Measurements from ENCODE around the gene EMX2.

Gene EMX2

GRCh38 chr10:117532451-117533107 lies 10.0 kb upstream of the EMX2 start:
- no peak for DNase-seq

DNA sequence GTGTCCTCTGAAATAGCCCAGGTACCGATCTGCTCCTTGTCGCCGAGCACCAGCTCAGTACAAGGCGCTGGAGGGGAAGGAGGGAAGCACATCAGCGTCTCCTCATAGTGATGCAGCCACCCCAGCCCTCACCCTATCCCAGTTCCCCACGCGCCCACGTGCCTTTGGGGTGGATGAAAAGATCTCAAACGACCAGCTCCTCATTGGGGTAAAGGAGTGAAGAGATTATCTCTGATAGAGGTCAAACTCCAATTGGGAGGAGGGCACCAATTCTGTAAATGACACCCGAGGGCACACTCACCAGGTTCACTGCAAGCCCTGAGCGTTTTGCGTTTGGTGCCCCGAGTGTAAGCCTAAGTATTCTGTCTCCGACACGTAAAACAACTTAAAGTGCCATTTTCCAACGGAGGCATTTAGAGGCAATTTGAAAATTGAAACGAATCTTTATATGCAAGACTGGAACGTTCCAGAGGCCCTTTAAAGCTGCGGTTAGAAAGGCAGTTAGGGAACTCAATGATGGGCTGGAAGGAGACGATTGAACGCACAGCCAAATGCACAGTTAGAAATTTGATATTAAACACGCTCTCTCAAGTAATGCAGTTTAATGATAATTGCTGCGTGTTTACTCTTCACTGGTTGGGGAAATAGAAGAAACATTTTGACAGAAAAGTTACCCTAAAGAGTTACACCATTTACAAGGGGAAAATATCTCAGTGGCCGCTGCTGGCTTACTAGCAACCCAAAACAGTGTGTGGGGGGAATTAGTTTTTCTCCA lies 8.9 kb upstream of the EMX2 start:
- DNase-seq = no peak

DNA sequence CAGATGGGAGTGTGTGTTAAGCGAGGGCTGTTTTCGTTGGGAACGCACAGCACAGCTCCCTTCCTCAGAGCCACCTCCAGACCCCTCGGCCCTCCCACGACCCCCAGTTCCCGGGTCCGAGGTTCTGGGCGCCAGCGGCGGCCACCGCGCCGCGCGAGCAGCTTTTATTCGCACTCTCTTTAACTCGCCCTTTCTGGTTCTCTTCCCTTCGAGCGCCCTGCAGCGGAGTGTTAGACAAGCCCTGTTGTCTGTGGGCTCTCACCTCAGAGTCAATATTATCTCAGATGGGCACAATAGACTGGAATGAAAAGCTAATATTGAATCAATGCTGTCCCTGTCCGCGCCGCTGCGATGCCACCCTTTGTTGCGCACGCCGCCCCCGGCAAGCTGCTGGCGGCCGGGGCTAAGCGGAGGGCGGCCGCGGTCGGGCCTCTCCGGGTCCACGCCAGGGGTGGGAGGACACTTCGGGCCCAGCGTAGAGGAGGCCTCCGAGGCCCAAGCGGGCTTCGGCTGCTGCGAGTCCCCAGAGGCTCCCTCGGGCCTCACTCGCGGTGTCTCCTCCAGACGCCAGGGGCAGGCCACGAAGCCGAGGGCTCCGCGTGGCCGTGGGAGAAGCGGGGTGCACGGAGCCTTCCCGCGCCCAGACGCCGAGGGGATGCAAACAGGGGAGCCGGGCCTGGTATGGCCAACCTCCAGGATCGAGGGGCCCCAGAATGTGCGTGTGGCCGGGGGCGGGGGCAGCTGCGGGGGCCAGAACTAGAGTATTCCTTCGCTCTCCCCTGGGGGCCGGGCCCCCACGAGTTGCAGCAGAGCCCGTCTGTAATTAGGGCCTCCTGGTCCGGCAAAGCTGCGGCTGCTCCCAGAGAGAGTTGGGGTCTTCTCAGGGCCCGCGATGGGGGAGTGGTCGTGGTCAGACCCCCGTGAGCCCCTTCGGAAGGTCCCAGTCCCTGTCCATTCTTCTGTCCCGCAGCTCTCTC lies 7.9 kb upstream of the EMX2 start:
- no peak for DNase-seq

- no peak for DNase-seq
Observed at GRCh38 chr10:117535298-117536071, 7.1 kb upstream of the EMX2 start.

- DNase-seq = peak in 1 of 2 donors; percentile 16
Observed at GRCh38 chr10:117536072-117536865, 6.3 kb upstream of the EMX2 start.

GRCh38 chr10:117536866-117537435 lies 5.6 kb upstream of the EMX2 start:
- no peak for DNase-seq

GRCh38 chr10:117537436-117537903 lies 5.1 kb upstream of the EMX2 start:
- no peak for DNase-seq

DNA sequence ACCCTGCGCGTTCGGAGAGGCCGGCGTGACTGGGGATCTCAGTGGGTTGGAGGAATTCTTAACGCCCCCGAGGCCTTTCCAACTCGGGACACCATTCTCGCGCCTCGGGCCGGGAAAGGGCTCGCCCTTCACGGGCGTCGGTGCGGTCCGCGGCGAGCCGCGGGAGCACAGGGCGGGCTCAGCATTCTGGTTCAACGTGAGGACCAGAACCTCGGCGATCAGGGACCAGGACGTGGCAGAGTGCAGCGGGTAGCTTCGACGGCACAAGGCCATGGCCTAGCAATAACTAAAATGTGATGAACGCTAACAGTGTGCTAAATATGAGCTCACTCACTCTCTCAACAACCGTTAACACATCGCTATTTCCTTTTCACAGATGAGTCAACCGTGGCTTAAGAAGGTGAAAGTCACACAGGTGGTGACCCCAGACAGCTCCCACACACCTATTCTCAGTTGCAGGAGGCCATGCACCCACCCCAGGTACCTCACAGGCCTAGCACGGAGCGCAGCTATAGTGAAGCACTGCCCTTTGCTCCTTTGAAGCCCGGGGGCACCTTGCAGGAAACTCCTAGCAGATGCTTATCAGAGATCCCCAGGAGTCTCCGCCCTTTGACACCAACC lies 4.5 kb upstream of the EMX2 start:
- DNase-seq = no peak

DNA sequence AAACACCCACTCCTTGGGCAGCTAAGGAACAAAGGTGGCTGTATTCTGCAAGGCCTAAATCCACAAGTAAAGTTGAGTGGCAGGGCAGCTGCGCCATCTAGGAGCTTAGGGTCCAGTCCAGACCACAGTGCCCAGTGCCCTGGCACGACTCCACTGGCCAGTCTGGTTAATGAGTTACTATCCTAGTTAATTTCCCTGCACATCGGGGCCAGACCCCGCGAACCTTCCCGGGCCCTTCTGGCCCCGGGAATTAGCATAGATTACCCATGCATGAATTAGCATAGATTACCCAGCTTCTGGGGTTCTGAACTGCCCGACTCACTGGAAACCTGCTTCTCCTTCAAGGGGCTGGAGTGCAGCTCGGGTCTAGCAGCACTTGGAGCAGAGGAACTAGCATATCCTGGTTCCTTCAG lies 3.2 kb upstream of the EMX2 start:
- DNase-seq = no peak

- no peak for DNase-seq
Observed at GRCh38 chr10:117539903-117540639, 2.5 kb upstream of the EMX2 start.

DNA sequence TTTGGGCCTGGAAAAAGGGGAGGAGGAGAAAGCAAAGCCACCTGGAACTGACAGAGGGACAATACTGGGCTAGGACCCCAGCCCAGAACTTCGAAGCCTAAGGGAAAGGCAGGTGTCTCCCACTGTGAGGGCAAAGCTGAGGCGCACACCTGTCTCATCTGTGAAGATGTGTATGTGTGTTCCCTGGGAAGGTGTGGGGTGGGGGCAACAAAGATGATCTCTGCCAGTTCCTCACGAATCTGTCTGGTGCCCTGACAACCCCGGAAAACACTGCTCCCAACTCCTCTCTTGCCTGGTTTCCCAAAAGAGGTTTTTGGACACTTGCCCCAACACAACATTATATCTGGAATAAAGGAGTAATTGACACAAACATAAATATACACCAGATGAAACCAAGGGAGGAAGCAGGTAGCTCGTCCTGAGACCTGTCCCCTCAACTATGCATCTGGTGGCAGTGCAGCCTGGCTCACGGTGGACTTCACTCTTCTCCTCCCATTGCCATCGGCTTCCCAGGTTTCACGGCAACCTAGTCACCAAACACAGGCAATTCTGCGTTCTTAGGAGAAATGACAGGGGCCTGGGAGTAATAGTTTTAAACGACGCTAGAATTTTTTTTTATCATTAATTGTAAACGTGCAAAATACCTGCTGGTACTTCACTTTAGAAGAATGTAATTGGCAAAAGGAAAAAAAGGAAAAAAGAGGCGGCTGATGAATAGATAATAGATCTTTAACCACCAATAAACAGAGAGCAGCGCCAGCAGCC lies 1.7 kb upstream of the EMX2 start:
- DNase-seq = no peak

GRCh38 chr10:117541405-117541908 lies 1.1 kb upstream of the EMX2 start:
- no peak for DNase-seq

DNA sequence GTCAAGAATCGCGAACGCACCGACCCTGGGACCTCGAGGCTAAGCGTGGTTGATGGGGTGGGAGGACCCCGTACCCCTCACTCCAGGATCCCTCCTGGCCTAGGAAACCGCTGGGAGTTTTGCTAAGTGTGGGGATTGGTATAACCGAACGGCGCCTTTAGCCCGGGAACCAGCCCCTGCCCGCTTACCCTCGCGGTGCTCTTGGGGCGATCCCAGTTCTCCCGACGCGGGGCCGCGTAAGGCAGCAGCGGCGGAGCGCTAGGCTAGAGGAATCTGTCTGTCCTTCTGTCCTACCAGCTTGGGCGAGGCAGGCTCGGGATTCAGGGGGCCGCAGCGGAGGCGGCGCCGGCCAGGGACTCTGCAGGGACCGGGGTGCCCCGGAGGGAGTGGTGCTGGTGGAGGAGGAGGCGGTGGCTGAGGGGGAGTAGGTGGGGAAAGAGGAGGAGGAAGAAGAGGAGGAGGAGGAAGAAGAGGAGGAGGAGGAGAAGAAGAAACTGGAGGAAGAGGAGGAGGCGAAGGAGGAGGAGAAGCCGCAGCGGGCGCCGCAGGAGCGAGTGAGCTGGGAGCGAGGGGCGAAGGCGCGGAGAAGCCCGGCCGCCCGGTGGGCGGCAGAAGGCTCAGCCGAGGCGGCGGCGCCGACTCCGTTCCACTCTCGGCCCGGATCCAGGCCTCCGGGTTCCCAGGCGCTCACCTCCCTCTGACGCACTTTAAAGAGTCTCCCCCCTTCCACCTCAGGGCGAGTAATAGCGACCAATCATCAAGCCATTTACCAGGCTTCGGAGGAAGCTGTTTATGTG lies 439 bp upstream of the EMX2 start:
- no peak for DNase-seq

GRCh38 chr10:117543225-117544003 lies 868 bp downstream of the EMX2 start:
- DNase-seq = no peak

- DNase-seq = no peak
Observed at GRCh38 chr10:117544004-117544701, 1.6 kb downstream of the EMX2 start.

DNA sequence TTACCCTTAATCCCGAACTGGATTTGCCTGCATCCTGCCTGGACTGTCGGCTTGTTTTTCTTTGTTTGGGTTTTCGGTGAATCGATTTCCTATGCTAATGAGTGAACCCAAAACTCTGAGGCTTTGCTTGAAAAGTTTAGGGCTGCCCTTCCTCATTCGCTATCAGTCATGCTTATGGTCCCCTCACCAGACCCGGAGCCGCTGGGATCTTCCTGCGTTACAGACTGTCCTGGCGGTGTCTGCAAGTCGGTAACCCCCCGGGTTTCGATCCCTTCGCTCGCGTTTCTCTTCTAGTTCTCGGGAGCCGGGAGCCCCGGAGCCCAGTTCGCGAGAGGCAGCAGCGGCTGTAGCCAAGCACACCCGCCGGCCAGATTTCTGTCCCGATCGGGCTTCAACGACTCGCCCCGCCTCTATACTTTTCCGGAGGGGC lies 2.2 kb downstream of the EMX2 start:
- DNase-seq = no peak
